HG03439 (cell line): ENCODE measurements around the gene ISYNA1.
"Not testable (repeated sequence)": the region's sequence is repeated elsewhere in the genome, so short reads cannot be mapped to it uniquely, and the experiment has no call there.

ENCODE experiments used
- ATAC-seq: cut with Tn5 transposase; IDR thresholded peaks from one replicate; pipeline ENCODE4 v1.9.1; 2021; ENCODE audit warnings: mild to moderate bottlenecking, moderate library complexity; ENCODE audit not compliant: unreplicated experiment

Gene ISYNA1

DNA sequence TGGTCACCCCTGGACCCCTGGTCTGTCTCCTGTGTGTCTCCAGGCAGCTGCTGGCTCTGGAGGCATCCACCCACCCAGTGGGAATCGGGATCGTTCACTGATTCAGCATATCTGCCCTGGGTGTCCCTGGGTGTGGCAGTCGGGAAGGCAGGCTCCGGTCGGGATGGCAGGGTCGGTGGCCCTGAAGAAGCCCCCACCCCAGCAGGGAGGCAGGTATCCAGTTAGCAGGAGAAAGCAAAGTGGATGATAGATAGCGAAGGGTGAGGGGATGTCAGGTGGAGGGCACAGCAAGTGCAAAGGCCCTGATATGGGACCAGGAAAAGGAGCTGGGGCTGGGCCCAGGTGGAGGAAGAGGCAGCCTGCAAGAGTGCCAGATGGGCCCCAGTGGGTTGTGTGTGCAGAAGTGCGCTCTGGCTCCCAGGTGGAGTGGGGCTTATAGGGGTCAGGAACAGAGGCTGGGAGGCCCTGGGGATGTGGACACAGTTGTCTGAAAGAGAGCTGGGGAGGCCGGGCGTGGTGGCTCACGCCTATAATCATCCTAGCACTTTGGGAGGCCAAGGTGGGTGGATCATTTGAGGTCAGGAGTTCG, 16.5 kb downstream of the ISYNA1 start:
- no peak for ATAC-seq

DNA sequence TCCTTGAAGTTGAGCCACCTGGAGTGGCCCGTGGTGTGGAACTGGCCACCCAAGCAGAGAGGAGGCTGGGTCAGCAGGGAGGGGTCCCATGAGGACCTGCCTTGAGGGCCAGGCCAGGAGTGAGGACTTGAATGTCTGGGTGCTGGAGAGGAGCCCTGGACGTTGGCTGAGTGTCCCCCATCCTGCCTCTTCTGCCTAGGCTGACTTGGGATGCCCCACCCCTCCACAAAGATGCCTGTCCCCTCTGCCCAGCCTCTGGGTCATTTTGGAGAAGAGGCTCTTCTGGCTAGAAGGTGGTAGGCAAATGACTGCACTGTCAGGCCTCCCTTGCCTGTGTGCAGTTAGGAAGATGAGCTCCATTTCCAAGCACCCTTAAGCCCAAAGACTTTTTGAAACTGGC, 17.0 kb downstream of the ISYNA1 start:
- no peak for ATAC-seq

DNA sequence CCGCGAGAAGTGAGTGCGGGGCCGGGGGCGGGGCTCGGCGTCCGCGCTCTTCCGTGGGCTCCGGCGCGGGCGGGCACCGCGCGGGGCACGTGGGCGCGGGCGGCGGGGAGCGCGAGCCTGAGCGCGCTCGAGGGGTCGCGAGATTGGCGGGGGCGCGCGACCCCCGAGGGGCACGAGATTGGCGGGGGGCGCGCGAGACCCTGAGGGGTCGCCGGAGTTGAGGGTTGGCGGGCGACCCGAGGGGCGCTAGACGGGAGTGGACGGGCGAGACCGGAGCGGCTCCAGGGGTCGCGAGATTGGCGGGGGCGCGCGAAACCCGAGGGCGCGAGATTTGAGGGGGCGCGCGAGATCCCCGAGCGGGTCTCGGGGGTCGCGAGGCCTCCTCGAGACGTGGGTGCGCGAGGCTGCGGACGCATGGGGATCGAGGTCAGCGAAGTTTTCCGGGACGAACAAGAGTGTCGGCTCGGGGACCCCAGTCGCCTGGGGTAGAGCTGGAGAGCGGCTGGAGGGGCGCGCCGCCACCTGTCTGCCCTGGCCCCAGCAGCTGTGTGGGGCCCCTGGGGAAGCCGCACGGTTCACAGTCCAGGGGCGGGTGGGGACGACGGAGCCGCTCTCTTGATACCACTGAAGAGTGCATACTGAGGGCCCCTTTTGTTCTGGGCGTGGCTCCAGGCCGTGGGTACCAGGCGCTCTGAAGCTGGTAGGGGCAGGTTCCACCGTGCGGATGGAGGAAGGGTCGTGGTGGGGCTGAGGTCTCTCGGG, 18.1 kb downstream of the ISYNA1 start:
- peak; percentile 14 for ATAC-seq

DNA sequence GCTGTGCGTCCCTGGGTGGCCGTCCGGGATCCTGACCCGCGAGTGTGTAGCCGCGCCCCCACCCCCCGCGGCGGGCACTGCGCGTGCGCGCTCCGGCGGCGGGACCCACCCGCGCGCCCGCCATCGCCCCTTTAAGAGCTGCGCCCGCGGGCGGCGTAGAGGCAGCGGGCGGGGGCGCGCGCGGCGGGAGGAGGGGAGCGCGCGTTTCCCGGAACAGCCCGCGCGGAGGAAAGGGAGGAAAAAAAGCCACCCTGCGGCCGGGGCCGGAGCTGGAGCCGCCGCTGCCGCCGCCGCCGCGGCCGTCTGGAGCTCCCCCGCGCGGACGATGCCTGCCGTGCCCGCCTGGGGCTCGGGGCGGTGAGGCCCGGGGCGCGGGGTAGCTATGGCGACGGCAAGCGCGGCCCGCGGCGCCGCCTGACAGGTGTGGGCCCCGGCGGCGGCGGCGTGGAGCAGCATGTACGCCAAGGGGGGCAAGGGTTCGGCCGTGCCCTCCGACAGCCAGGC, 18.7 kb downstream of the ISYNA1 start, which contains the start of gene SSBP4:
Gene SSBP4, plus strand, starts transcription at position 204 of the 504 bp plus-strand sequence. Its CDS starts 251 bp downstream, at position 455.
- ATAC-seq, result peak; percentile 52

DNA sequence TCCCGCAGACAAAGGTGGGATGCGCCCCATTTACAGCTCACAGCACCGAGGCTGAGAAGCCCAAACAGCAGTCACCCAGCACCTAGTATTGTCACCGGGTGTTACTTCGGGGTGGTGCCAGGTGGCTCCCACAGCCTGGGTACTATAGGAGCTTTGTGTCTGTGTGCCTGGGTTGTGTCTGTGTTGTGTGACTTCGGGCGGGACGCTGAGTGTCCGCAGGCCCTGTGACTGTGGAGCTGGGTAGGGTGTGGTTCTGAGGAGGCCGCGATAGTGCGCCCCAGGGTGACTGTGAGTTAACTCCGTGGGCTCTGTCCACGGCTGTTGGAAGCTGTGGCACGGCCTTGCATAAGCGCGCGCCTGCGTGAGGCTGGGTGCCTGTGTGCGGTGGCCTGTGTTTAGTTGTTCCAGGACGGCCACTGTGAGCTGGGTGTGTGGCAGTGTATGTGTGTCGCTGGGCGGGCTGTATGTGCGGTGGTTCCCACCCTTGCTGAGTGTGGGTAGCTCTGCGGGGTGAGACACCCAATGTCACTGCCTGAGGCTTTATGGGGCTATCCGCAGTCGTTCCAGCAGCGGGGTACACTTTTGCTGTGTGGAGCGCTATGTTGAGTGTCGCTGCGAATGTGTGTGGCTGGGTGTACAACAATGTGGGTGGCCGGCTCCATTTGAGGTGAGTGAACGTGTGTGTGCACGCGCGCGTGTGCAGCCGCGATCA, 19.3 kb downstream of the ISYNA1 start:
- no peak for ATAC-seq

DNA sequence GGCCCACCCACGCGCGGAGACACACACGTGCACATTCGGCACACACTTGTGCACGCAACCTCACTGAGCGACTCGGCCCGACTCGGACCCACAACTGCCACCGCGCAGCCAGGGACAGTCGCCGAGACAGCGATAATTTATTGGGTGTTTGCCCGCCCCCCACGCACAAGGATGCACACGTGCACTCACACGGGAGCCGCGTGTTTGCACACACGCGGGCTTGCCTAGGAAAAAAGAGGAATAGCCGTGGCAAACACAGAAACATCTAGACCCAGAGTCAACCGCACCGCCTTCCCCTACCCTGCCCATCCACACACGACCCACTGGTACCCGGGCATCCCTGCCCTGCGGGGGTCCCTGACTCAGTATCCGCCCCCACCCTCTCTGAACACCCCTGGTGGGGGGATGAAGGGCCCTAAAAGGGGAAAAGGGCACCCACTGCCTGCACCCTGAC, 19.9 kb downstream of the ISYNA1 start:
- no peak for ATAC-seq

DNA sequence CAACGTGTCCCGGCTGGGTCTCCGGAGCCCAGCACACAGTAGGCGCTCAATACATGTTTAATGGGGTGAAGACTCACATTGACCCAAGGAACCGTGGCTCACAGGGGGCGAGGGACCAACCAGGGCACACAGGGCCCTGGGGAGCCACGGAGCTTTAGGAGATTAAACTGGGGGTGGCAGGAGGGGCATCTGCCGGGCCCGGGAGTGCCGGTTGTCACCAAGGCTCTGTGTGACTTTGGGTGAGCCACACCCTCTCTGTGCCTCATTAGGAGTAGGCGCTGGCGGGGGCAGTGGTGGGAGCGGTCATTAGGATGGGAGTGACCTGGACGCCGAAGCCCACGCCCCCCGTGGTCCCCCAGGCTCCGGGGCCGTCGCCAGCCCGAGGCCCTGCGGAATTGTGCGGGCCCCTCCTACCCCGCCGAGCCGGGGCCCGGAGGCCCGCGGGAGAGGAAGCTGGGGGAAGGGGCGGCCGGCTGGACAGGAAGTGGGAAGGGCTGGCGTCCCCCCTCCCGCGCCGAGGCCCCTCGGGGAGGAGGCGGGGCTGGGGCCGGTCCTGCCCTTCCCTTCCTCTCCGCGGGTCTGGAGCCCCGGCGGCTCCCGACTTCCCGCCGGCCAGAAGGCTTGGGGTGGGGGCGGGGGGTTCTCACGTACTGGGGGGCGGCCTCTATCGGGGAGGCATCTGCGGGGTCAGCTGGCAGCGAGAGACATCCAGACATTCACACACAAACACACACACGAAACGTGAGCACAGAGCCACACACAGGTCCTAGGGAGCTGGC, 20.5 kb downstream of the ISYNA1 start:
- no peak for ATAC-seq

DNA sequence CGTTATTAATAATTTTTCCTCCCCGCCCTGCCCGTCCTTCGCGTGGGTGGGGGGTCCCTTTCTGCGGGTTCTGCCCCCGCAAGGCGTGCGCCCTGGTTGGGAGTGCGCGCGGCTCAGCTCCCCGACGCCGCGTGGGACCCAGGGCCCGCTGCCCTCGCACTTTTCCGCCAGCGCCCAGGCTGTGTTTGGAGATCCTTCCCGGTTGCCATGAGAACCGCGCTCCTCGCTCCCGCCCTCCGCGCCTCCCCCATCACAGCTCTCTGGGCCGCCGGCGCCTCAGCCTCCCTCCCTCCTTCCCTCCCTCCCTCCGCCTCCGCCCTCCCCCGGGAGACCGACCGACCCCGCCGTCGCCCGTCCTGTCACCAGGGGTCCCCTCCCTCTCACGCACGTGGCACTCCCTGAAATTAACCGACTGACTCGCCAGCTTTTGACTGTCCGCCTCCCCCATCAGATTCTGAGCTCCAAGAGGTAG, 21.1 kb downstream of the ISYNA1 start:
- ATAC-seq, result no peak

DNA sequence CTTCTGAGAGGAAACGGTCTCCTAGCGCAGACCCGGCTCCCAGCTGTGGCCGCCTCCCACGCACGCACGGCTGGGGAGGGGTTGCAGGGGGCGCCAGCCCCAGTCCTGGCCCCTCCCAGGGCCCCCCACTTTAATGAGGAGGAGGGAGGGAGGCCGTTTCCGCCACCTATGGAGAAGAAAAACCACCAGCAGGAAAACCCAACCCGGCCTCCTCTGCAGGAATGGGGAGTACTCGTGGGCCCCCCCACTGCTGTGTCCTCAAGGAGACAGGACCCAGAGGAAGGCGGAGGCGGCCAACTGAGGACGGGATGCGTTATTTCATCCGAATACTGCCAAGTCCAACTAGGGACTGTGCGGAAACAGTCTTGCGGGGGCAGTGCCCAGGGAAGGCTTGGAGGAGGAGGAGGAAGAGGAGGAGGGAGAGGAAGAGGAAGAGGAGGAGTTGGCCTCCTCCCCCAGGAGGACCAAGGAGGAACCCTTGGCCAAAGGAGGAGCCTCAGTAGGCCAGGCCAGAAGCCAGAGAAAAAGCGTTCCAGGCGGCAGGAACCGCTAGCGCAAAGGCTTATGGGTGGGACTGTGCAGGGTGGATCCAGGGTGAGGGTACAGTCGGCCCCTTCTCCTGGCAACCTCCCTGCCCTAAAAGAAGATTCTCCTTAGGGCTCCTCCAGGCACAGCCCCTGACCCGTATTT, 22.6 kb downstream of the ISYNA1 start:
- no peak for ATAC-seq

DNA sequence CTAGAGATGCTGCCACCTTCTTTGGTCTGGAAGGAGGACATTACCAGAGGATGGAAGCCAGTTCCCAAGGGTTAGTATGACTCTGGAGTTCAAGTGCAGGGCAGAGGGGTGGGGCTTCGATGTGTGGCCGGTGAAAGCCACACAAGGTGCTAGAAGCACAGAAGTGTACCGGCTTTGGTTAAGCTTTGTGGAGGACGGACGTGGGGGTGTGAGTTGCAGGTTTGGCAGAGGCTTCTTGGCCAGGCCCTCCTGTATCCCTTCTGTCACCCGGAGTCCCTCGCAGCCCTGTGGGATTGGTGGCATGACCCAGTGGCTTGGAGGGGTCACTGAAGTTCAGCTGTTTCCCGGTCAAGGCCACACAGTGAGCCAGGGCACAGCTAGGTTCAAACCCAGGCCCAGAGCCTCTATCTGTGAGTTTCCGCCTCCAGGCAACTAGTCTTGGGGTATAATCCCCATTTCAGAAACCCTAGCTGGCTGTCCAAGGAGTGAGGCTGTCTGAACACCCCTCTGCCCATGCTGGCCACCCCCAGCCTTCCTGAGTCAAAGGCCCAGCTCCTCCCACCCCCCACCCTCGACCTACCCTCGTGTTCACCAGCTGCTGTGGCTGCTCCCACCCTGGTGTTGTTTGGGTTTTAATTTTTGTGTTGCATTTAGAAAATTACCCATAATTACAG, 23.3 kb downstream of the ISYNA1 start:
- no peak for ATAC-seq

DNA sequence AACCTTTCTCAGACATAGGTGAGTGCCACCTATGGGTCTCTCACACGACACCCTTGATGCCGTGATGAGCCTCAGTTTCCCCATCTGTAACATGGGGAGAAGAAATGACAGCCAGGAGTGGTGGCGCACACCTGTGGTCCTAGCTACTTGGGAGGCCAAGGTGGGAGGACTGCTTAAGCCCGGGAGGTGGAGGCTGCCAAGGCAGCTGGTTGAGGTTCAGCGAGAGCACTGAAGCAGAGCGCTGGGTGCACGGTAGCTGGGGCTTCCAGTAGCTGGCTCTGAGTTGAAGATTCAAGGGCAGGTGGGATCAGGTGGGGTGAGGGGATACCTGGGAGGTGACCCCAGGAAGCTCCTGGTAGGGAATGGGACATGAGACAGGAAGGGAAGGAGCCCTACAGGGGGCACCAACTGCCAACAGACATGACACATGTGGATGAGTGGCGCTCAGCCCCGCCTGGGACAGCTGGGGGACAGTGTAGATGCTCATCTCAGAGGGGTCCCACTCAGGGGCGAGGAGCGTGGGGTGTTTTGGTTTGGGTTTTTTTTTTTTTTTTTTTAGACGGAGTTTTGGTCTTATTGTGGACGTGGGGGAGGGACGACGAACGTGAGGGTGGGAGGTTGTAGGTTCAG, 25.2 kb downstream of the ISYNA1 start:
- no peak for ATAC-seq

DNA sequence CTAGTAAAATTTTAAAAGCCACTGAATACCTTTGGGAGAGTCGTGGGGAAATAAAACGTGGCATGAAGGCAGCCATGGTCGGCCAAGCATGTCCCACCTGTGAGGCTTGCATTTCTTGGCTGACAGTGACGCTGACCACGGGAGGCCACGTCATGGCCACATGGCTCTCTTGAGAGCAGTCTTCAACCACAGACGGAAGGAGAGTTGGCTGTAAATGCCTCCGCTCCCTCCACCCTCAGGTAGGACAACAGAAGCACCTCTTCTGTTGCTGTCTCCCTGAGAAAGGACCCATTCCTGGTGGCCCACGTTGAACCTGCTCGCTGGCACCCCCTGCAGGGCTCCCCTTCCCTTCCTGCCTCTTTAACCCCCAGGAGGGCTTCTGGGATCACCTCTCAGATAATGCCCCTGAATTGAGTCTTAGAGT, 29.9 kb downstream of the ISYNA1 start:
- no peak for ATAC-seq

DNA sequence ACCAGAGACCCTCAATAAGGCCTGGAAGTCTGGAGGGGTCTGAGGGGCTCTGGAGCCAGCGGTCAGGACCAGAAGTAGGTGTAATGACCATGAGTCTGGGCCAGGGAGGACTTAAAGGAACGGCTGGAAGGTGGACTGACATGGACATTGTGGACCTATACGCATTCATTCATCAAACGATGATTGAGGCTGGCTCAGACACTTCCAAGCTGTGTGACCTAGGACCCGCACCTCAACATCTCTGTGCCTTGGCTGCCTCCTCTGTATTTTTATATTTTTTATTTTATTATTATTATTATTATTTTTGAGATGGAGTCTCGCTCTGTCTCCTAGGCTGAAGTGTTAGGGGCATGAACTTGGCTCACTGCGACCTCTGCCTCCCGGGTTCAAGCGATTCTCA, 31.2 kb downstream of the ISYNA1 start:
- no peak for ATAC-seq

DNA sequence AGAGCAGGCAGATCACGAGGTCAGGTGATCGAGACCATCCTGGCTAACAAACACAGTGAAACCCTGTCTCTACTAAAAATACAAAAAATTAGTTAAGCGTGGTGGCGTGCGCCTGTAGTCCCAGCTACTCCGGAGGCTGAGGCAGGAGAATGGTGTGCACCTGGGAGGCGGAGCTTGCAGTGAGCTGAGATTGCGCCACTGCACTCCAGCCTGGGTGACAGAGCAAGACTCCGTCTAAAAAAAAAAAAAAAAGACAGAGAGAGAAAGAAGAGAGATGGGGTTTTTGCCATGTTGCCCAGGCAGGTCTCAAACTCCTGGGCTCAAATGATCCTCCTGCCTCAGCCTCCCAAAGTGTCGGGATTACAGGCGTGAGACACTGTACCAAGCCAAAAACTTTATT, 32.2 kb downstream of the ISYNA1 start:
- ATAC-seq, result not testable (repeated sequence)

DNA sequence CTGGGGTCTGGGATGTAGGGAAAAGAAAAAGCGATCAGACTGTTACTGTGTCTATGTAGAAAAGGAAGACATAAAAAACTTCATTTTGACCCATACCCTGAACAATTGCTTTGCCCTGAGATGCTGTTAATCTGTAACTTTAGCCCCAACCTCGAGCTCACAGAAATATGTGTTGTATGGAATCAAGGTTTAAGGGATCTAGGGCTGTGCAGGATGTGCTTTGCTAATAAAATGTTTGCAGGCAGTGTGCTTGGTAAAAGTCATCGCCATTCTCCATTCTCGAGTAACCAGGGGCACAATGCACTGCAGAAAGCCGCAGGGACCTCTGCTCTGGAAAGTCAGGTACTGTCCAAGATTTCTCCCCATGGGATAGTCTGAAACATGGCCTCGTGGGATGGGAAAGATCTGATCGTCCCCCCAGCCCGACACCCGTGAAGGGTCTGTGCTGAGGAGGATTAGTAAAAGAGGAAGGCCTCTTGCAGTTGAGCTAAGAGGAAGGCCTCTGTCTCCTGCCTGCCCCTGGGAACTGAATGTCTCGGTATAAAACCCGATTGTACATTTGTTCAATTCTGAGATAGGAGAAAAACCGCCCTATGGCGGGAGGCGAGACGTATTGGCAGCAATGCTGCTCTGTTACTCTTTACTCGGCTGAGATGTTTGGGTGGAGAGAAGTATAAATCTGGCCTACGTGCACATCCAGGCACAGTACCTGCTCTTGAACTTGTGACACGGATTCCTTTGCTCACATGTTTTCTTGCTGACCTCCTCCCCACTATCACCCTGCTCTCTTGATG, 35.3 kb downstream of the ISYNA1 start:
- ATAC-seq, result not testable (repeated sequence)

DNA sequence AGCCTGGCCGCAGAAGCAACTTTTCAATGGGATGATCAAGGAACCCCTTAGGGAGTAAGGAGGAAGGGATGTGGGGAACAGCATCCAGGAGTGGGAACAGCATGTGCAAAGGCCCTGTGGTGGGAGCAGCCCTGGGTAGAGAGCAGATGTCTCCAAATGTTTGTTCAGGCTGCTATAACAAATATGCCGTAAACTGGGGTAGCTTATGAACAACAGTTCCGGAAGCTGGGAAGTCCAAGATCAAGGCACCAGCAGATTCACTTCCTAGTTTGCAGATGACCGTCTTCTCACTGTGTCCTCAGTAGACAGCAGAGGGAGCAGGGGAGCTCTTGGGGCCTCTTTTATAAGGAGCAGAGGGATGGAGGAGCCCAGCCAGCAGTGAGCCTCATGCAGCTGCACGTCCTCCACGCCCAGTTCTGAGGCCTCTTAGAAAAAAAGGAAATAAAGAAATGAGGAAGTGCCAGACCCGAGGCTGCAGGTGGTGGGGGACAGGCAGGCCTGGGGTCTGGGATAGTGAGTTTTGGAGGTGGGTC, 36.3 kb downstream of the ISYNA1 start:
- ATAC-seq, result no peak

DNA sequence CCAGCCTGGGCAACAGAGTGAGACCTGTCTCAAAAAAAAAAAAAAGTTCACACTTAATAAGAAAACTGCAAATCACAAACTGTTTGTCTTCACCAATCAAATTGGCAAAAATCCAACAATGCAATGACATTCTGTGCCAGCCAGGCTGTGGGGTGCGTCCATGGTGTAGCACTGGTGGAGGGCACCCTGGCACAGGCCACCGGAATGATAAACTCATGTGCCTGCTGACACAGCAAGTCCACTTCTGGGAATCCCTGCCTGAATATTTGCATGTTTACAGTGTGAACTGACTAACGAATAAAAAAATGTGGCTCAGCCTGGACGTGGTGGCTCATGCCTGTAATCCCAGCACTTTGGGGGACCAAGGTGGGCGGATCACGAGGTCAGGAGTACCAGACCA, 38.9 kb downstream of the ISYNA1 start:
- no peak for ATAC-seq
